Measurements from ENCODE around the gene KCNT2.
A peak's percentile ranks its signal among the peaks of the same experiment; 100 is the strongest.
"Not testable (repeated sequence)": the region's sequence is repeated elsewhere in the genome, so short reads cannot be mapped to it uniquely, and the experiment has no call there.

KCNT2 gene

DNA sequence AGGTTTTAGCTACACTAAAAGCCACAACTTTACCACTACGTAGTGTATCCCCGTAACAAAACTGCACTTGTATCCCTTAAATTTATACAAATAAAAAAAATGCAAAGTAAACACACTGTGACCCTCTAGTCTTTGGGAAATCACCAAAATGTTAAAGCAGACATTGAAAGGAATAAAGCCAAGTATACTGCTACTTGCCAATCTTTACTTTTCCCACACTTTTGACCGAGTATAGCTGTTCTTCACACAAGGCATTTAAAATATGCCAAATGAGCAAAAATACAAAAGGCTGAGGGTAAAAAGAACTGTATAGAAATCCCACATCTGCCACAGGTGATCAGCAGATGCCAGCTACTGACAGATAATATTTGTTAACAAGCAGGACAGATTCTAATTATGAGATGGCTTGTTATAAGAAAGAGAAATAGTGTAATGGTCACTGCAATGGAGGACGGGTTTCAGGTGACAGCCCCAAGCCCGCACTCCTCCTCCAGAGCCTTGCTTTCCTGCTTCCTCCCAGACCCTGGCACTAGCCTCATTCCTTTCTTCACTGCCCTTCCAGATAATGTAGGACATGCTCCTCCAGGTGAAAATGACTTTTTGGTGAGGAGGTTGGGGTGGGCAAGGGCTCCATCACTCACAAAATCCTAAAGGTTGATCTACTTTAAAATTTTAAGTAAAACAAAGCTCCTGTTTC lies 18.1 kb downstream of the KCNT2 start:
- DNase-seq (ENCODE audit: low spot score), result no peak

DNA sequence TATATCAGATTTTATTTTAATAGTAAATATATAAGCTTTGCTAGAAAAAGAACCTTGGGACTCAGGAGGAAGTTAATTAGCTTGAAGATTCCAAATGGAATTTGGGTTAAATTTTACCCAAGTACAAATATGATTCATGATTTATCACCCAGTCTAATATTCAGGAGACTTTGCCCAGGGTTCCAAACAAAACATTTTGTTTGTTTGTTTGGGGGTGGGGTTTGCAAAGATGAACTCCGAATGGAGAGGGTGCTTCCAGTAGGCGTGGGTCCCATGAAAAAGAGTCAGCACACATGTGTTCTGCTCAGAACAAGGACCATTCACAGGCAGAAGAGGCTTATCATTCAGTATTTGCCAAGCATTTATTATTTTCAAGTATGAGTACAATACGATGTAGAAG lies 23.5 kb downstream of the KCNT2 start:
- no peak for DNase-seq (ENCODE audit: low spot score)

DNA sequence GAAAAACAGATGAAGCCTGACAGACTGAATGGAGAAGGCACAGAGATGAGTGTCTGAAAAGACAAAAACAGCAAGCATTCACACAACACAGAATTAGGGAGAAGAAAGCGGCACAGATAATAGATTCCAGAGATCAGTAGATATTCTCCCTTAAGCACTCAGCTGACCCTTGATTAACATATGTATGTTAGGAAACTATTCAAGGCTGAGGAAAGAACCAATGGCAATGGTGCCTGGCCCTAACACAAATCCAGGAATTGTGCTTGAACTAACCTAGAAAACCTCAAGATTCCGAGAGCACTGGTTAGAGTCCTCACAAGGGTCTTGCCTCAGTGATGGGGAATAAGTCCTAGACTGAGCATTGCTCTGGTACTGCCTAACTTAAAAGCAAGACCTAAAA lies 30.9 kb downstream of the KCNT2 start:
- no peak for DNase-seq (ENCODE audit: low spot score)

DNA sequence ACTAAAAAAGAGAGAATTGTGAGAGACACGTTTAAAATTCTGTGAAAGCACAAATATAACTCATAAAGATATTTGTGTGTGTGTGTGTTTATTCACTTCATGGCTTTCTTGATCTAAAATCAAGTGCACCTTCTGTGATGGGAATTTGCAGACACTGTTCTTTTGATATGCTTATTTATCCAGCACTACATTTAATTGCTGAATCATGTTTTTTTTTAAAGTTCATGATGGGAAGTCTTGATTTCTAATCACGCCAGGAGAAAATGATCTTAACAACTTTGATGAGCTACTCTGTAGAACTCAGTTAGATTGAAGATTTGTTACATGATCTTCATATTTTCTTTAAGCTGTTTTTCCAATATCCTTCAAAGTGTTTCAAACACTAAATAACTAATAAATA lies 35.0 kb downstream of the KCNT2 start:
- no peak for DNase-seq (ENCODE audit: low spot score)

DNA sequence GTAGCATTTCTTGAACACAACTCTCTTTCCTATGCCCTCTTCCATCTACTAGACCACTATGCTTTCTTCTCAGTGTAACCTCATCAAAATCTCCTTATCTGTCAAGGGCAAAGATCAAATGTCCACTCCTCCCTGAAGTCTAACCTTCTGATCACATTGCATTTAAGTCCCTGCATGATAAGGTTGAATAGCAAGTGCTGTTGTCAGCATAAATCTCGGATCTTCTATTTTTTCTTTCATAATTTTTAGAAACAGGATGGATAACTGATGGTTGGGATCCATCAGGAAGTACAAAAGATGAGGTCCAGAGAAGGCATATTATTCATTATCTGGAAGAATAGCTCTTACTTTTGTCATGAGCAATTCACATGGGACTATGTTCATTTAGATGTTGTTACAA lies 41.0 kb downstream of the KCNT2 start:
- DNase-seq (ENCODE audit: low spot score), result no peak

DNA sequence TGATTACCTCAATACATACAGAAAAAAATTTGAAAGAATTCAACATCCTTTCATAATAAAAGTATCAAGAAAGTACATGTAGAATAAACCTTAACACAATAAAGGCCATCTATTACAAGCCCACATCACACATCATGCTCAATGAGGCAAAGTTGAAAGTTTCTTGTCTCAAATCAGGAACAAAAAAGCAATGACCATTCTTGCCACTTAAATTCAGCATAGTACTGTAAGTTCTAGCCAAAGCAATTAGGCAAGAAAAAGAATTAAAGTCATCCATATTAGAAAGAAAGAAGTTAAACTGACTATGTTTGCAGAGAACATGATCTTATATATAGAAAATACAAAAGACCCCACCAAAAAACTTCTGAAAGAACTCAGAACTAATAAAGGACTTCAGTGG lies 44.5 kb downstream of the KCNT2 start:
- DNase-seq (ENCODE audit: low spot score), result no peak

DNA sequence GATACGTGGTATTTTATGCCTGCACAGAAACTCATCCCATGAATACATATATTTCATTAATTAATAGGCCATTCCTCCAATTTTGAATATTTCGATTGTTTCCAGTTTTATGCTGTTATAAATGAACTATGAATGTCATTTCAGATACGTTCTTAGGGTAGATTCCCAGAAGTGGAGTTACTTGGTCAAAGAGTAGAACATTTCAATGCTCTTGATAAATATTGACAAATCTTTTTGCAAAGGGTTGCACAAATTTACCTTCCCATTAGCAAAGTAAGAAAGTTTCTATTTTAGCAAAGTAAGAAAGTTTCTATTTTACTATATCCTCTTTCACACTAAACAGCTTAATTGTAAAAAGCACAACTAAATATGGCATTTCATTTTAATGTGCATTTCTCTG lies 48.9 kb downstream of the KCNT2 start:
- DNase-seq (ENCODE audit: low spot score), result no peak

DNA sequence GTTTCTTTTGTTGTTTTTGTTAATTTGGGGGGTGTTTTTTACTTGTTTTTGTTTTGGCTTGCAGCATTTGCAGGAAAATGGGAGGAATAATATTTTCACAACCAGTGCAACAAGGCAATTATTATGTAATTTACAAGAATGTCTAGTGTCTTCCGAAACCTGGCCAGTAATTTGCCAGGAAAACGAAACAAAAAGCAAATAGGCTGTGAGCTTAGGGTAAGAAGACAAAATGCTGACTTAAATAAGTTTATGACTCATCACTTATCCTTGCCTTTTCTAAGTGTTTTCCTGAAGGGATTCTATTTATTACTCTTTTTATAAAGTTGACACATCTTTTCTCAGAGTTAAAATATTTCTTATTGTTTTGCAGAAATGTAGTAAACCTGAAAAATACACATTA lies 49.8 kb downstream of the KCNT2 start:
- DNase-seq (ENCODE audit: low spot score), result peak; percentile 2

DNA sequence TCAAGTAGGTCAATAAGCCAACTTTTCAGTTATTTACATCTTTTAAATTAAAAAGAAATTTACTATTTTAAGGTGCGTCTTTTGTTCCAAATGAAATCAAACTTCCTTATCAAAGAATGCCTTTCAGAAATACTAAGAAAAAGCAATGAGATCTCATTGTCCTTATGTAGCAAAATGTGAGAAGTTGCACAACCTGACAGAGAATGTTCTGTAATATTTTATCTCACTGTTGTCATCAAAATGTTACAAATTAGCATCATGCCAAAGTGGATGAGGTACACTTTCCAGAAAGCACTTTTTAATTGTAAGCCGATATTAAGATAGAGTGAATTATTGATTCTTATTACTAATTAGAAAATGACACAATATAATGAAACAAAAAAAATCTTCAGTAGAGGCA lies 50.4 kb downstream of the KCNT2 start:
- no peak for DNase-seq (ENCODE audit: low spot score)

DNA sequence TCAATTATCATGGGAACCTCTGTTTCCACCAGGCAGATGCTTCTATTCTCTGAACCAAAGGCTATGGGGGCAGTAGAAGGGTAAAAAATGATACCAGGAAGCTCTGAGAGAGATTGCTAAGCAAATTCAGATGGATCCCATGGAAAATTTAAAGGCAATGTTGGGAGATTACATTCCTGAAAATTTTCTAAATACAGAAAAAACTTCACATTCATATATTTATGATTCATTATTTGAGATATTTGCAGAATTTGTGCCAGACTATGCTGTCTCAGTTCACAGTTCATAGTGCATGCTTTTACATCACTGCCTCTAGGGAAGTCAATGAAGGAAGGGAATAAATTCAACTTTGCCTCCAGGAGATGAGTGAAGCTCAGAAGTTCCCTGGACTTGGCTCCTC lies 57.5 kb downstream of the KCNT2 start:
- no peak for DNase-seq (ENCODE audit: low spot score)

DNA sequence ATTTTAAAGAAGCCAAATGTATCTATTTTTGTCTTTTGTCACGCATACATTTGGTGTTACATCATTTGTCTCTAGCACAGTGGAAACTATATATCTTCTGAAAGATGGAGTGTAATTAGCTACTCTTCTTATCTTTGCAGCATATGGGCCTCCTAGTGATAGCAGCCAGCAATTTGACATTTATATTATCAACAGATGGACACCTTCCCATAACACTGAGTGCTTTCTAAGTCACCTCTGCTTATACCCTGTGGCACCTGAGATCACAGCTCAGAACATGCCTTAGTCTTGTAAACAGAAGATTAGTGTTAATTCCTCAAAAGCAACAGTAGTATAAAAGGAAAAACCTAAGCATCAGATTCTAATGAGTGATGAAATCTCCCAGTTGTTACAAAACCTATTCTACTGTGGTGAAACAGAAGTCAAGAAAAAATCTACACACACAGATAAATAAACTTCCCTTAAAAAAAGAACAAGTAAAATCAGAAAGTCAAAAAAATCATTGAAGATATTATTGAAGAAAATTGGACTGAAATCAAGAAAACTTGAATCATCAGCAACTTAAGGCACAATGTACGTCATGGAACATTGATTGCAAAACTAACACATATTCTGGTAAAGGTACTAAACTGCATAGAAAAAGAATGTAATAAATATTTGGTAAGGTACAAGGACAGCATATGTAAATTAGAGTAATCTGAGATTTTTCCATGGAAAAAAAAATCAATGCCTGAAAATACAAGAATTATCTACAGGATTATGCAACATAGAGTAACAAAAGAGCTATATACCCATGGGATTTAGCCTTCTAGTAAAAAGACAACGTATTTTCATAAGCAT lies 61.7 kb downstream of the KCNT2 start:
- no peak for DNase-seq (ENCODE audit: low spot score)

DNA sequence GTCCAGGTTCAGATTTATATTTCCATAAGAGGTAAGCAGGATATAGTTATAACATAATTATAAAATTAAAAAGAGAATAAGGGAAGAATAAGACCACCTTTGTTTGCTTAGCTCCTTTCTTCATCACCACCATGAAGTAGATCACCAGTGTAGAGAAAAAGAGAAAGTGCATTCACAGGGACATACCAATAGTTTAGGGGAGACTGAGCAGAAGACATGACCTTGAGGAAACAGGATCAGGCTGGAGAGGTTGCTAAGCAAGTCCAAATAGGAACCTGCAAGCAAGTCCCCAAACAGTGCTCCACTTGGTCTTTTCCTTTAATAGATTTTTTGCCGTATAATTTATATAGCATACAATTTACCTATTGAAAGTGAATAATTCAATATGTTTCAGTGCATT lies 63.0 kb downstream of the KCNT2 start:
- no peak for DNase-seq (ENCODE audit: low spot score)

DNA sequence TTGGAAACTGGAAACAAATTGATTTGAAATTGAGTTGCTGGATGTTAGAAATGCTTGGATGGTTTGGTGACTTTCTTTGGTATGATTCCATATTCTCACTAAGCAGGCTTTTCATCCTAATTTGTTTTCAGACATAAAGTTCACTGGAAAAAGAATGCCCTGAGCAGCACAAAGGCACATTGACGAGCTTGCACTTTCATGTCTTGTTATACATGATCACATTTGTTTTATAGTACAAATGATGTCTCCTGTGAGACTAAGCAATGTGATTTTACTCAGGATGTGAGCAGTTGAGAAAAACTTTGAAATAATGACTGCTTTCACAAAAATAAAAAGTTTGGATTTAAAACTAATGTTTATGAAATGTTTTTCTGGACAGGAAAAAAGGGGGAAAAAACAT lies 63.6 kb downstream of the KCNT2 start:
- no peak for DNase-seq (ENCODE audit: low spot score)

DNA sequence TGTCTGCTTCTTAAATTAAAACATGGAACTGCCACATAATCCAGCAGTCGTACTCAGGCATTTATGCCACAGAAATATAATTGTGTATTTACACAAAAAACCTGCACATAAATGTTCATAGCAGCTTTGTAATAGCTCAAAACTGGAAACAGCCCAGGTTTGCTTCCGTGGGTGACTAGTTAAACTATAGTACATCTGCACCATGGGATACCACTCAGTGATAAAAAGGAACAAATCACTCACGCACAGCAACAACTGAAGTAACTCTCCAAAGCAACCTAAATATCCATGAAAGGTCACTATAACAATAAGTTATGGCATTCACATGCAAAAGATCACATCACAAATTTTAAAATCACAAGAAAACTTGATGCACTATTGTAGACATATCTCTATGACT lies 64.4 kb downstream of the KCNT2 start:
- no peak for DNase-seq (ENCODE audit: low spot score)

DNA sequence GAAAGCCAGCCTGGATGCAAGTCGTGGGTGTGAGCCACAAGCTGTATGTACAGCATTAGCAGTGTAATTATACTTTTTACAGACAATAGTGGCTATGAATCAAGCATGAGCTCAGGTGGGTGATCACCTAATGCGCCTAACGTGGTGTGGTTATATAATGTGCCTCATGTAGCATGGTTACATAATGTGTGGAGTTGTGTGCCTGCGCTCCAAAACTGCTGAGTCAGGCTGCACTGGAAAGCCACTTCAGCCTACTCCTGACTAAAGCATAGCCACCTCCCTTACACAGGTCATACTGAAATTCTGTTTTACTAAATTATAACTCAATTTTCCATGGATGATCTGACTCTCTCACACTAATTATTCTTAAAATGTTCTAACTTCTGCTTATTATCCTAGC lies 69.8 kb downstream of the KCNT2 start:
- DNase-seq (ENCODE audit: low spot score), result no peak

DNA sequence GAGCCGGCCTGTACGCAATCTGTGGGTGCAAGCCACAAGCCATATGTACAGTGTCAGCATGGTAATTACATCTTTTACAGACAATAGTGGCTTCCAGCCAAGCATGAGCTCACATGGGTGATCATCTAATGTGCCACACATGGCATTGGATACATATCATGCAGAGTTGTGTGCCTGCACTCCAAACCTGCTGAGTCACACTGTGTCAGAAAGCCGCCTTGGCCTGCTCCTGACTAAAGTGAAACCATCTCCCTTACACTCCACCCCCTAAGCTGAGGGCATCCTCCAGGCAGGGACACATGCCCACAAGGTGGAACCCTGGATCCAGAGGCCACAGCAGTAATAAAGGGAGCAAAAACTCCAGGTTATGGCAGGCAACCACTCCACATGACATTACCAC lies 72.5 kb downstream of the KCNT2 start:
- no peak for DNase-seq (ENCODE audit: low spot score)

DNA sequence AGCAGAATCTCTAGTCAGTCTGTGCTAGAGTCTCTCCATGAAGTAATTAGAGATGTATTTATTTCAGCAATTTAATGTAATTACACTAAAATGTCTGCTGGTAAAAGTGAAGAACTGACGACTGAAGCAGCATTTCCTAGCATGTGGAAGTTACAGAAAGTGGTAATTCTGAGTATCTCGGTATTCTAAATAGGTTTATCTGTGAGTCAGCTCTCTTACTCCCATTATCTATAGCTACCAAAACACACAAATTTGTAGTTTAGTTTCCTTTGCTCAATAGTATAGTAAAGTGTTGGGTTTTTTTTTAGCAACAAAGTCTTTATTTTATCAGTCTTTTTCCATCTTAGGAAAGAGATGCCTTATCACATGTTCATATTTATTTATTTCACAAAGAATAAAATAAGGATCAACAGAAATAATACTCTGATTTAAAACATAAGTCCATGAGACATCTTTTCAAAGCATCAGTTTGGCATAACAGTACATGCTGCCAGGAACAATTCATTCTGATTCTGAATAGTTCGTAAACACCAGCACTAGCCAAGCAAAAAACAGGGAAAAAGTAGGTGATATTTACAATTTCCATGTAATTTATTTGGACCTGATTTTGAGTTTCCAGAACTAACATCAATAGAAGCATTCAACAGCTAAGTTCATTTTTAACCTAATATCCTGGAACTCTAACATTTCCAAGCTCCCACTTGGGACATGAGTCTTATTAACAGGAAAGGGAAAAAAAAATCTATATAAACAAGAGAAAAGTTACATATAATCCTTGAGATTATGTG lies 76.3 kb downstream of the KCNT2 start:
- no peak for DNase-seq (ENCODE audit: low spot score)

DNA sequence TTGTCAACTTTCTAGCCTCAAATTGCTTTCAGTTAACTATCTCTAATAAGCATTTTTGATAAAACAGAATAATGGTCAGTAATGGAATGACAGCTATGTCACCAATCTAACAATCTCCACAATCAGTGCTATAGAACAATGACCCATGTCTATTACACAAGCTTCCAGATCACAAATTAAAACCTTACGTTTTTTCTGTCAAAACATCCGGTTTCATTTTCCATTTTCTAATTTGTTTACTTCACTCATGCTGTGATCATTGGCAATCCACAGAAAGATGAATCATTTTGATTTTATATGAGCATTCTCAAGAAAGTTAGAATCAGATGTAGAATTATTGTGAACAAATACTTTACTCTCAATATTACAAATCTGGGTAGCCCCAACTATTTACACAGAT lies 80.3 kb downstream of the KCNT2 start:
- no peak for DNase-seq (ENCODE audit: low spot score)

DNA sequence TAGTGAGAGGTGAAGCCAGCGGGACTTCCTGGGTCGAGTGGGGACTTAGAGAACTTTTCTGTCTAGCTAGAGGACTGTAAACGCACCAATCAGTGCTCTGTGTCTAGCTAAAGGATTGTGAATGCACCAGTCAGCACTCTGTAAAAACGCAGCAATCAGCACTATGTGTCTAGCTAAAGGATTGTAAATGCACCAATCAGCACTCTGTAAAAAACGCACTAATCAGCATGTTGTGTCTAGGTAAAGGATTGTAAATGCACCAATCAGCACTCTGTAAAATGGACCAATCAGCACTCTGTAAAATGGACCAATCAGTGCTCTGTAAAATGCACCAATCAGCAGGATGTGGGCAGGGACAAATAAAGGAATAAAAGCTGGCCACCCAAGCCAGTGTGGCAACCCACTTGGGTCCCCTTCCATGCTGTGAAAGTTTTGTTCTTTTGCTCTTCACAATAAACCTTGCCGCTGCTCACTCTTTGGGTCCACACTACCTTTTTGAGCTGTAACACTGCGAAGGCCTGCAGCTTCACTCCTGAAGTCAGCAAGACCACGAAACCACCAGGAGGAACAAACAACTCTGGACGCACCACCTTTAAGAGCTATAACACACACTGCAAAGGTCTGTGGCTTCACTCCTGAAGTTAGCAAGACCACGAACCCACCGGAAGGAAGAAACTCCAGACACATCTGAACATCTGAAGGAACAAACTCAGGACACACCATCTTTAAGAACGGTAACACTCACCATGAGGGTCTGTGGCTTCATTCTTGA lies 85.5 kb downstream of the KCNT2 start:
- DNase-seq (ENCODE audit: low spot score), result not testable (repeated sequence)

DNA sequence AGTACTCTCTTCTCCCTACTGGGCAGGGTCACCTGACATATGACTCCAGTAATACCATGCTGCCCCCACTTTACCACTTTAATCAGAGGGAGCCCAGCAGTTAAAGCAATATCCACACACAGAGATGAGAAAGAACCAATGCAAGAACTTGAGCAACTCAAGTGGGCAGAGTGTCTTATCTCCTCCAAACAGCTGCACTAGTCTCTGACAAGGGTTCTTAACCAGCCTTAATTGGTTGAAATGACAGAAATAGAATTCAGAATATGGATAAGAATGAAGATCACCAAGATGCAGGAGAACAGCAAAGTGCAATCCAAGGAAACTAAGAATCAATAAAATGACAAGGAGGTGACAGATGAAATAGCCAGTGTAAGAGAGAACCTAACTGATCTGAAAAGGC lies 91.0 kb downstream of the KCNT2 start:
- no peak for DNase-seq (ENCODE audit: low spot score)

DNA sequence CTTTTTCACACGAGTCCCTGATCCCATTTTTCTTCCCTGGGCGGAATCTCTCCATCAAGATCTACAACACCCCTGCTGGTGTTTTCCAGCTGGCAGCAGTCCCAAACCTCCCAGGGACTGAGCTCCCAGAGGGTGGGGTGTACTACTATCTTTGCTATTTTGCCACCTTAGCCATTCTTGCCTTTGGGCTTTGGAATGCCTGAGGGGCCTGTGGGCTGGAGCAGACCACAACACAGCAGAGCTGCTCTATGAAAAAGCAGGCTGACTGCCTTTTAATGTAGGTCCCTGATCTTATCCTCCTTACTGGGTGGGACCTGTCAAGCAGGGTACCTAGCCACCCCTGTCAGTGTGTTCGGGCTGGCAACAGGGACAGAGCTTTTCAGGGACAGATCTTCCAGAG lies 91.9 kb downstream of the KCNT2 start:
- no peak for DNase-seq (ENCODE audit: low spot score)

DNA sequence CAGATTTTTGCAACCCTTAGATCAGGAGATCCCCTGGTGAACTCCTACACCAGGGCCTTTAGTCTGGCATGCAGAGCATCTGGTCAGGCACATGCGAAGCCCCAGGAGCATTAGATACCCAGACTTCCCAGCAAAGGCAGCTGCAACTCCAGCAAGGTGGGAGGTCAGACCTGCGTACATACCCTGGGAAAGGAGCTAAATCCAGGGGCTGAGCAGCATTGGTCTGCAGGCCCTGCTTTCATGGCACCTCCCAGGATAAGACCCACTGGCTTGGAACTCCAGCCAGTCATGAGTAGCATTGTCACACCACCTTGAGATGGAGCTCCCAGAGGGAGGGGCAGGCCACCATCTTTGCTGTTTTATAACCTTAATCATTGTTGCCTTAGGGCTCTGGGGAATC lies 92.3 kb downstream of the KCNT2 start:
- no peak for DNase-seq (ENCODE audit: low spot score)
